DND-41 (cell line): ENCODE data around the gene TRIP12.

ENCODE experiments used
- ATAC-seq: fragments of 200-7000 bp; cut with Tn5 transposase; 3 replicates; pipeline ENCODE4 v1.9.1; 2021; ENCODE audit warnings: low read depth; ENCODE audit not compliant: insufficient read depth
- DNase-seq: peaks from one replicate; pipeline ENCODE4 v3.0.0-alpha.2; 2020
- H2AFZ ChIP-seq: 2 replicates; pipeline ENCODE4 v1.6.0; 2012; ENCODE audit warnings: low read depth, low read length
- H3K27ac ChIP-seq: 2 replicates; pipeline ENCODE4 v1.5.1; 2012; ENCODE audit warnings: low read length, inconsistent platforms
- H3K27me3 ChIP-seq: fragments of 200-600 bp; sonication (generic); 2 replicates; pipeline ENCODE4 v1.6.0; 2012; ENCODE audit warnings: low read length, mild to moderate bottlenecking, inconsistent platforms; ENCODE audit not compliant: insufficient read depth, poor library complexity
- H3K36me3 ChIP-seq: 2 replicates; pipeline ENCODE4 v1.5.1; 2012; ENCODE audit warnings: low read length, inconsistent platforms; ENCODE audit not compliant: insufficient read depth
- H3K4me1 ChIP-seq: 2 replicates; pipeline ENCODE4 v1.5.1; 2012; ENCODE audit warnings: mild to moderate bottlenecking, low read length; ENCODE audit not compliant: insufficient read depth
- H3K4me2 ChIP-seq: 2 replicates; pipeline ENCODE4 v1.6.0; 2012; ENCODE audit warnings: mild to moderate bottlenecking, moderate library complexity, low read length, inconsistent platforms; ENCODE audit not compliant: insufficient read depth
- H3K4me3 ChIP-seq, 2 experiments: fragments of 200-600 bp in 1 of 2; shearing (Covaris generic) in 1 of 2; 2 replicates each; pipeline ENCODE4 v1.5.1; 2012 to 2016; ENCODE audit warnings: inconsistent platforms in 2 of 2, low read length in 2 of 2, mild to moderate bottlenecking in 2 of 2, low read depth in 1 of 2, moderate library complexity in 1 of 2
- H3K79me2 ChIP-seq: 2 replicates; pipeline ENCODE4 v1.6.0; 2012; ENCODE audit warnings: low read length, inconsistent platforms; ENCODE audit not compliant: insufficient read depth
- H3K9ac ChIP-seq: 2 replicates; pipeline ENCODE4 v1.6.0; 2012; ENCODE audit warnings: low read depth, mild to moderate bottlenecking, inconsistent platforms, low read length, moderate library complexity
- H3K9me3 ChIP-seq: 2 replicates; pipeline ENCODE4 v1.5.1; 2012; ENCODE audit warnings: low read length, moderate library complexity, mild to moderate bottlenecking, inconsistent platforms; ENCODE audit not compliant: insufficient read depth, severe bottlenecking
- H4K20me1 ChIP-seq: 2 replicates; pipeline ENCODE4 v1.6.0; 2012; ENCODE audit warnings: low read length; ENCODE audit not compliant: insufficient read depth
- CTCF ChIP-seq: IDR thresholded peaks from 2 replicates; pipeline ENCODE4 v1.5.1; 2012; ENCODE audit warnings: borderline replicate concordance, low read length, moderate library complexity, mild to moderate bottlenecking; ENCODE audit not compliant: poor library complexity, severe bottlenecking; ENCODE audit errors: extremely low read depth
- EZH2 ChIP-seq: IDR thresholded peaks from 3 replicates; pipeline ENCODE4 v1.6.1; 2012; ENCODE audit warnings: borderline replicate concordance, low read depth, mild to moderate bottlenecking, moderate library complexity, low read length, inconsistent platforms; ENCODE audit not compliant: severe bottlenecking

TRIP12 gene

DNA sequence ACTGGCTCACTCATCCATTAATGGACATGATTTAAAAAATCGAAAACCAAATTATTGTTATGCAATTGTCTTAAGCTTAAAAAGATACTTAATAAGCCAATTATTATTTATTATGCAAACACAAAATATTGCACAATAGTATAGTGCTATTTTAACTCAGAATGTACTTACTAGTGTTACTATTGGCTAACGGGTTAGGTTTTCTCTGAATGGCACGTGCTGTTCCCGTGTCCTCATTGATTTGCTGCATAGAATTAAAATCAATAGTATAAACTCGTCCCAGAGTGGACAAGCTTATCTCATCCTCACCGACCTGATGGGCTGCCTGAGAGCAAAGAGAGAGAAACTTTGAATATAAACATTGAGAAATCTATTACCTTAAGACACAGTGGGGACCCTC lies 116.2 kb downstream of the TRIP12 start:
- Histone ChIP-seq H4K20me1 (no peaks in the 10 kb centered on the region), H3K4me1 (no peaks in the 10 kb centered on the region), H3K36me3 (peaks cover 93% of the 10 kb centered on the region), H3K9ac (no peak overlapping the region), H3K9me3 (no peaks in the 10 kb centered on the region), H3K4me3 (no peak overlapping the region), H3K4me2 (no peak overlapping the region), H3K79me2 (no peaks in the 10 kb centered on the region), H2AFZ (no peak overlapping the region), H3K27ac (no peak overlapping the region), H3K27me3 (no peaks in the 10 kb centered on the region)
- ATAC-seq (no peak), DNase-seq (no peak)
- TF ChIP-seq EZH2: no peak
- TF ChIP-seq CTCF: no peak

DNA sequence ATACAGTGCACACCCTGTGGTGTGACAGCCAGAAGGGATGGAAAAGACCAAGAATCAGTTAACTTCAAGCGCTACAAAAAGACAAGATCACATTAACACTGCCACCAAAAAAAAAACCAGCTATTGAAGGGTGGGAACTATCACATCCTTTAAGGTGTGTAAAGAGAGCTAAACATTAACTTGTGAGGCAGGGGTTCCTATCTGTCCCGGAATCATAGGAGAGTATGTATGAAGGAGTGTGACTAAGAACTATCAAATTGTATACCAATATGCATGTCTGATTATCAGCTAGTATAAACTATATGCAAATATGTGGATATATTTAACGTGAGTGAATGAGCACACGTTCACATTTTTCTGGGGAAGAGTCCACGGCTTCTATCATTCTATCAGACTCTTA lies 119.0 kb downstream of the TRIP12 start:
- H3K36me3 ChIP-seq: peaks cover 91% of the 10 kb centered on the region
- H3K27ac ChIP-seq: no peak overlapping the region
- no peaks in the 10 kb centered on the region for H4K20me1 ChIP-seq
- no peak overlapping the region for H3K4me3 ChIP-seq
- H3K4me2 ChIP-seq: no peak overlapping the region
- ATAC-seq (no peak), DNase-seq (no peak)
- no peaks in the 10 kb centered on the region for H3K9me3 ChIP-seq
- TF ChIP-seq CTCF (no peak), EZH2 (no peak)
- no peaks in the 10 kb centered on the region for H3K27me3 ChIP-seq
- H3K4me1 ChIP-seq: no peaks in the 10 kb centered on the region
- H3K9ac ChIP-seq: no peak overlapping the region
- no peak overlapping the region for H2AFZ ChIP-seq
- H3K79me2 ChIP-seq: no peaks in the 10 kb centered on the region

DNA sequence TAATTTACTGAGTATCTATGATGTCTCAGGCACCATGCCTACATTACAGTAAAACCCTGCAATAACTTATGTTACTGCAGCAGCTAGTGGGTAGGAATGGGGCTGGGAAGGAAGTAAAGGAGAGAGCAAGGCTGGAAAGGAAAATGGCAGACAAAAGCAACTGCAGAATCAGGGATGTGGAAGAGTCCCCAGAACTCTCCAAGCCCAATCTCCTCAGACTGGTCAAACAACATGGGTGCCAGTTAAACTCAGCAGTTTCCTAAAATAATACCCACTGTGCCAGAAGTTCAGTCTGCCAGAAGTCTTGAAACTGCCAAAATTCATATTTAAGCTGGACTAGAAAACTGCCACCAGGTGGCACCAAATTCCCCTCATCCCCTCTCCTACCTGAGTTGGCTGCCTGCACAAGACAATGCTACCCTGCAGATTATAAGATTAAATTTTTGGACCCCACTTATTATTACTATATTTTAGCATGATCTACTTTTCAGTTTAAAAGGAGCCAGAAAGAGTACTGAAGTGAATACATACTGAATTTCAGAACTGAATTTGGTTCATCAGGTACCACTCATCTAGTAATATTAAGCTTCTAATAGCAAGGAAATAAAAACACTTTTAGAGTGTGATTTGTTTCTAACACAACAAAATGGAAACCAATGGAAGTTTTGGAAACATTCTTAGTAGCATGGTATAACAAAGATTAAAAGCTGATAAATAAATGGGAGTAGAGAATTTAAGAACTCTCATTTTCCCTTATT lies 120.6 kb downstream of the TRIP12 start:
- Histone ChIP-seq H3K36me3 (peaks cover 91% of the 10 kb centered on the region), H3K27me3 (no peaks in the 10 kb centered on the region), H3K4me1 (no peaks in the 10 kb centered on the region), H2AFZ (no peak overlapping the region), H3K9ac (no peak overlapping the region), H3K4me2 (no peak overlapping the region), H3K9me3 (no peaks in the 10 kb centered on the region), H3K27ac (peak overlapping the region; percentile 41), H3K4me3 (no peak overlapping the region), H4K20me1 (no peaks in the 10 kb centered on the region), H3K79me2 (no peaks in the 10 kb centered on the region)
- DNase-seq: peak; percentile 71
- TF ChIP-seq CTCF: peak; percentile 81
- no peak for TF ChIP-seq EZH2
- ATAC-seq: peak; percentile 89
